HG03025 (cell line): ENCODE data around the gene MICOS13.

Experiments
- ATAC-seq: cut with Tn5 transposase; IDR thresholded peaks from one replicate; pipeline ENCODE4 v1.9.1; 2021; ENCODE audit warnings: mild to moderate bottlenecking, moderate library complexity; ENCODE audit not compliant: unreplicated experiment, low FRiP score

Gene MICOS13

GRCh38 chr19:5680437-5681368, at the start of gene MICOS13, which contains the start of gene HSD11B1L:
MICOS13 (minus strand) TSS chr19:5680516; CDS start chr19:5680486, 30 bp downstream.
HSD11B1L (plus strand) TSS chr19:5681027; CDS start chr19:5684833, 3,806 bp downstream.
- ATAC-seq: peak; percentile 80

GRCh38 chr19:5727453-5728050, 47.2 kb upstream of the MICOS13 start:
- no peak for ATAC-seq

GRCh38 chr19:5719961-5720790, 39.9 kb upstream of the MICOS13 start, which contains the start of the genes CATSPERD and LONP1:
CATSPERD (plus strand) TSS chr19:5720637; CDS start chr19:5720738, 101 bp downstream.
LONP1 (minus strand) TSS chr19:5720146; CDS start chr19:5720132, 14 bp downstream.
- ATAC-seq: peak; percentile 89

GRCh38 chr19:5719274-5719960, 39.1 kb upstream of the MICOS13 start:
- ATAC-seq: peak; percentile 8

- no peak for ATAC-seq
Observed at GRCh38 chr19:5718579-5719273, 38.4 kb upstream of the MICOS13 start.

- no peak for ATAC-seq
Observed at GRCh38 chr19:5718037-5718578, 37.8 kb upstream of the MICOS13 start.

- ATAC-seq: no peak
Observed at GRCh38 chr19:5717215-5717935, 37.1 kb upstream of the MICOS13 start.

GRCh38 chr19:5714816-5715215, 34.5 kb upstream of the MICOS13 start:
- ATAC-seq: no peak

- ATAC-seq: no peak
Observed at GRCh38 chr19:5713228-5713627, 32.9 kb upstream of the MICOS13 start.

- ATAC-seq: no peak
Observed at GRCh38 chr19:5711713-5712161, 31.4 kb upstream of the MICOS13 start.

GRCh38 chr19:5711025-5711424, 30.7 kb upstream of the MICOS13 start:
- no peak for ATAC-seq

- no peak for ATAC-seq
Observed at GRCh38 chr19:5707576-5708575, 27.6 kb upstream of the MICOS13 start.

- ATAC-seq: no peak
Observed at GRCh38 chr19:5706876-5707573, 26.7 kb upstream of the MICOS13 start.

- ATAC-seq: no peak
Observed at GRCh38 chr19:5705552-5705951, 25.2 kb upstream of the MICOS13 start.

- ATAC-seq: no peak
Observed at GRCh38 chr19:5703819-5704818, 23.8 kb upstream of the MICOS13 start.
